ENCODE data around the gene AGTR1.
"Not testable (repeated sequence)": the region's sequence is repeated elsewhere in the genome, so short reads cannot be mapped to it uniquely, and the experiment has no call there.

Gene AGTR1

DNA sequence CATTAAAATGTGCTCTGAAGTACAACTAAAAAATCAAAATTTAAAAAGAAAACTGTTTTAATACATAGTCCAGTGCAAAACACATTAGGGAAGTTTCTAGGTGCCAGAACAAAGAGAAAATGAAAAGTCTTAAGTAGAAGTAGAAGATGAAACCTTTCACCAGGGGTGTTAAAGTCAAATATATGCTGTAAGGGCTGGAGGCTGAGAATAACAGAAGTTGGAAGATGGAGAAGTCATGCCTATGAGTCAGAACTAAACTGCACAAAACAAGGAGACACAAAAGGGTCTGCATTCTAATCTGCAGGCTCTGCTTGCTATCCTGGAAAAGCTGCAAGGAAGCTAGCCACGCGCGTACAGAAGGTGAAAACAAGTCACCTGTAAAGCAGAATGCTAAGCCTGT, 81.2 kb downstream of the AGTR1 start:
- no peak overlapping the region for H3K4me3 ChIP-seq
- H3K27ac ChIP-seq = no peak overlapping the region
- no peaks in the 10 kb centered on the region for H3K27me3 ChIP-seq
- no peak overlapping the region for H3K4me2 ChIP-seq
- no peaks in the 10 kb centered on the region for H3K9me3 ChIP-seq
- H3K36me3 ChIP-seq = no peaks in the 10 kb centered on the region
- H3K4me1 ChIP-seq = no peaks in the 10 kb centered on the region
- H4K20me1 ChIP-seq = no peaks in the 10 kb centered on the region
- no peak overlapping the region for H3K9ac ChIP-seq
- TF ChIP-seq Cebpa-rat (IDR thresholded peaks at IDR 0.05) = no peak

DNA sequence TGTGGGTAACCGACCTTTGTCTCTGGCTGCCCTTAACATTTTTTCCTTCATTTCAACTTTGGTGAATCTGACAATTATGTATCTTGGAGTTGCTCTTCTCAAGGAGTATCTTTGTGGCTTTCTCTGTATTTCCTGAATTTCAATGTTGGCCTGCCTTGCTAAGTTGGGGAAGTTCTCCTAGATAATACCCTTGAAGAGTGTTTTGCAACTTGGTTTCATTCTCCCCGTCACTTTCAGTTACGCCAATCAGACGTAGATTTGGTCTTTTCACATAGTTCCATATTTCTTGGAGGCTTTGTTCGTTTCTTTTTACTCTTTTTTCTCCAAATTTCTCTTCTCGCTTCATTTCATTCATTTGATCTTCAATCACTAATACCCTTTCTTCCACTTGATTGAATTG, 87.3 kb downstream of the AGTR1 start:
- not testable (repeated sequence) for H3K4me2 ChIP-seq, H3K27me3 ChIP-seq, H3K9ac ChIP-seq

DNA sequence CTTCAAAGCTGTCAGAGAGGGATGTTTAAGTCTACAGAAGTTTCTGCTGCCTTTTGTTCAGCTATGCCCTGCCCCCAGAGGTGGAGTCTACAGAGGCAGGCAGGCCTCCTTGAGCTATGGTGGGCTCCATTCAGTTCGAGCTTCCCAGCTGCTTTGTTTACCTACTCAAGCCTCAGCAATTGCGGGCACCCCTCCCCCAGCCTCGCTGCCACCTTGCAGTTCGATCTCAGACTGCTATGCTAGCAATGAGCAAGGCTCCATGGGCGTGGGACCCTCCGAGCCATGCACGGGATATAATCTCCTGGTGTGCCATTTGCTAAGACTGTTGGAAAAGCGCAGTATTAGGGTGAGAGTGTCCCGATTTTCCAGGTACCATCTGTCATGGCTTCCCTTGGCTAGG, 88.5 kb downstream of the AGTR1 start:
- H3K27ac ChIP-seq, H3K4me2 ChIP-seq, H3K36me3 ChIP-seq, H3K27me3 ChIP-seq, H3K4me3 ChIP-seq, H3K9ac ChIP-seq, H4K20me1 ChIP-seq, H3K4me1 ChIP-seq, H3K9me3 ChIP-seq: not testable (repeated sequence)

More for the DNA sequence above, 87.3 kb downstream of the AGTR1 start:
- H3K9me3 ChIP-seq, H3K4me1 ChIP-seq, H4K20me1 ChIP-seq, H3K4me3 ChIP-seq, H3K27ac ChIP-seq, H3K36me3 ChIP-seq: not testable (repeated sequence)

GRCh38 chr3:148789146-148789545, 91.4 kb downstream of the AGTR1 start:
- H4K20me1 ChIP-seq = no peaks in the 10 kb centered on the region
- no peaks in the 10 kb centered on the region for H3K4me1 ChIP-seq
- H3K27ac ChIP-seq = no peak overlapping the region
- H3K9ac ChIP-seq = no peak overlapping the region
- no peak for TF ChIP-seq Cebpa-rat (IDR thresholded peaks at IDR 0.05)
- H3K27me3 ChIP-seq = no peaks in the 10 kb centered on the region
- H3K36me3 ChIP-seq = no peaks in the 10 kb centered on the region
- H3K9me3 ChIP-seq = no peaks in the 10 kb centered on the region
- H3K4me2 ChIP-seq = no peak overlapping the region
- H3K4me3 ChIP-seq = no peak overlapping the region

- Histone ChIP-seq H3K4me1 (no peaks in the 10 kb centered on the region), H3K36me3 (no peaks in the 10 kb centered on the region), H4K20me1 (no peaks in the 10 kb centered on the region), H3K4me3 (no peak overlapping the region), H3K4me2 (no peak overlapping the region), H3K27me3 (no peaks in the 10 kb centered on the region), H3K27ac (no peak overlapping the region), H3K9ac (no peak overlapping the region), H3K9me3 (no peaks in the 10 kb centered on the region)
- TF ChIP-seq Cebpa-rat (IDR thresholded peaks at IDR 0.05) = no peak
Observed at GRCh38 chr3:148789906-148790305, 92.2 kb downstream of the AGTR1 start.

DNA sequence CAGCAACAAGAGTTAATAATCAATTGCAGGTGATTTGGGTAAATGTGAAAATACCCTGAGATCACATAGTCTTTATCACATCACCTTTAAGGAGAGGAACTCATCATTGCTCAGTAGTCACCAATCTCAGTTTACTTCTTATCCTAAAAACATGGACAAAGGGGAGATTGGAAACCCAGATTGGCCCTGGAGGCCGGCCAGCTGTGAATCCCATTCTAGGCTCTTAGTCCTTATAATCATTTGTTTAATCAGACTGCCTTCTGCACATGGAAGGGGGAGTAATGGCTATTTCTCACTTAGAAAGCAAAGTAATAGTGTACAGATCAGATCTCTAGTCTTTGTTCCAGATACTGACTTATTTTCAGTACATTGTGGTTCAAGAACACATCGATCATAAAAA, 92.7 kb downstream of the AGTR1 start:
- no peaks in the 10 kb centered on the region for H3K36me3 ChIP-seq
- H4K20me1 ChIP-seq = no peaks in the 10 kb centered on the region
- no peak overlapping the region for H3K4me2 ChIP-seq
- no peaks in the 10 kb centered on the region for H3K4me1 ChIP-seq
- no peak overlapping the region for H3K27ac ChIP-seq
- no peaks in the 10 kb centered on the region for H3K27me3 ChIP-seq
- H3K9me3 ChIP-seq = no peaks in the 10 kb centered on the region
- H3K4me3 ChIP-seq = no peak overlapping the region
- no peak overlapping the region for H3K9ac ChIP-seq
- TF ChIP-seq Cebpa-rat (IDR thresholded peaks at IDR 0.05) = no peak

GRCh38 chr3:148790851-148791735, 93.4 kb downstream of the AGTR1 start:
- no peaks in the 10 kb centered on the region for H3K27me3 ChIP-seq
- H4K20me1 ChIP-seq = no peaks in the 10 kb centered on the region
- no peak for TF ChIP-seq Cebpa-rat (IDR thresholded peaks at IDR 0.05)
- H3K4me1 ChIP-seq = no peaks in the 10 kb centered on the region
- H3K27ac ChIP-seq = no peak overlapping the region
- no peaks in the 10 kb centered on the region for H3K36me3 ChIP-seq
- H3K4me3 ChIP-seq = no peak overlapping the region
- H3K4me2 ChIP-seq = no peak overlapping the region
- H3K9ac ChIP-seq = no peak overlapping the region
- H3K9me3 ChIP-seq = no peaks in the 10 kb centered on the region

- Histone ChIP-seq H3K9ac (no peak overlapping the region), H3K4me2 (no peak overlapping the region), H3K27me3 (no peaks in the 10 kb centered on the region), H4K20me1 (no peaks in the 10 kb centered on the region), H3K4me1 (no peaks in the 10 kb centered on the region), H3K27ac (no peak overlapping the region), H3K4me3 (no peak overlapping the region), H3K9me3 (no peaks in the 10 kb centered on the region), H3K36me3 (no peaks in the 10 kb centered on the region)
- no peak for TF ChIP-seq Cebpa-rat (IDR thresholded peaks at IDR 0.05)
Observed at GRCh38 chr3:148791920-148792319, 94.2 kb downstream of the AGTR1 start.

DNA sequence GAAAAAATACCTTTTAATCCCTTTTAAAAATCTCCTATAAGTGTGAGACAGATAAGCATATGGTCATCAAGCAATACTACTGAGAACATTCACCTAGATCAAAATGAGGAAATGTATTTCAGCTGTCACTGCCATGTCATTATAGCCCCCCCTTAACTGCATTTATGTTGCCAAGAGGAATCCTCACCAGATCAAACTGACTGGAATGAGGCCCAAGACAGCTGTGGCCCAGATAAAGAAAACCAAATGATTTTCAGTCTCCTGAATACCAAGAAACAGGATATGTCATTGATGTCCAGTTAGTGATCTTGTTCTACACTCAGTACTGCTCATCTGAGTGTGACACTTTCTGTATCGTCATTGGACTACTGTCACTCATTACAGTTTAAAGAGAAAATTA, 94.8 kb downstream of the AGTR1 start:
- Histone ChIP-seq H3K36me3 (no peaks in the 10 kb centered on the region), H4K20me1 (no peaks in the 10 kb centered on the region), H3K4me2 (no peak overlapping the region), H3K4me3 (no peak overlapping the region), H3K27me3 (no peaks in the 10 kb centered on the region), H3K27ac (no peak overlapping the region), H3K4me1 (no peaks in the 10 kb centered on the region), H3K9me3 (no peaks in the 10 kb centered on the region), H3K9ac (no peak overlapping the region)
- TF ChIP-seq Cebpa-rat (IDR thresholded peaks at IDR 0.05) = no peak
